Epithelial cell of esophagus (primary cell): ENCODE results near the gene CCL23.

Experiments
- DNase-seq: peaks from one replicate; pipeline ENCODE4 v3.0.0; 2010; ENCODE audit warnings: low read depth
- H3K4me3 ChIP-seq: 2 replicates; pipeline ENCODE4 v1.5.1; 2011; ENCODE audit warnings: mild to moderate bottlenecking, low read length, control low read depth
- TF ChIP-seq, protein P1 (sequence below): IDR thresholded peaks from 2 replicates; pipeline ENCODE4 v1.5.1; 2011; ENCODE audit warnings: low read depth, mild to moderate bottlenecking, low read length, control low read depth, inconsistent platforms; ENCODE audit not compliant: insufficient read depth; ENCODE audit errors: missing control alignments

Gene CCL23

GRCh38 chr17:35963663-35964062 lies 54.1 kb downstream of the CCL23 start:
- H3K4me3 ChIP-seq: no peak overlapping the region
- TF ChIP-seq, protein P1, sequence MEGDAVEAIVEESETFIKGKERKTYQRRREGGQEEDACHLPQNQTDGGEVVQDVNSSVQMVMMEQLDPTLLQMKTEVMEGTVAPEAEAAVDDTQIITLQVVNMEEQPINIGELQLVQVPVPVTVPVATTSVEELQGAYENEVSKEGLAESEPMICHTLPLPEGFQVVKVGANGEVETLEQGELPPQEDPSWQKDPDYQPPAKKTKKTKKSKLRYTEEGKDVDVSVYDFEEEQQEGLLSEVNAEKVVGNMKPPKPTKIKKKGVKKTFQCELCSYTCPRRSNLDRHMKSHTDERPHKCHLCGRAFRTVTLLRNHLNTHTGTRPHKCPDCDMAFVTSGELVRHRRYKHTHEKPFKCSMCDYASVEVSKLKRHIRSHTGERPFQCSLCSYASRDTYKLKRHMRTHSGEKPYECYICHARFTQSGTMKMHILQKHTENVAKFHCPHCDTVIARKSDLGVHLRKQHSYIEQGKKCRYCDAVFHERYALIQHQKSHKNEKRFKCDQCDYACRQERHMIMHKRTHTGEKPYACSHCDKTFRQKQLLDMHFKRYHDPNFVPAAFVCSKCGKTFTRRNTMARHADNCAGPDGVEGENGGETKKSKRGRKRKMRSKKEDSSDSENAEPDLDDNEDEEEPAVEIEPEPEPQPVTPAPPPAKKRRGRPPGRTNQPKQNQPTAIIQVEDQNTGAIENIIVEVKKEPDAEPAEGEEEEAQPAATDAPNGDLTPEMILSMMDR: no peak
- DNase-seq: no peak
